GM13977 (cell line): ENCODE data around the gene PODNL1.
"Not testable (repeated sequence)": the region's sequence is repeated elsewhere in the genome, so short reads cannot be mapped to it uniquely, and the experiment has no call there.

Experiments
- DNase-seq: peaks from one replicate; pipeline ENCODE4 v3.0.0; 2012; ENCODE audit warnings: low spot score
- CTCF ChIP-seq: IDR thresholded peaks from 2 replicates; pipeline ENCODE4 v1.5.1; 2012; ENCODE audit warnings: mild to moderate bottlenecking, control low read depth; ENCODE audit not compliant: insufficient read depth; ENCODE audit errors: extremely low read depth, missing control alignments
- in situ Hi-C: fragments of 300-500 bp; cut with MboI; formaldehyde crosslinking; loops from one replicate; pipeline ENCODE4 v1.12.0; 2022; ENCODE audit warnings: low sequenced_read_pairs, low pct_unique_long_range_greater_than_20kb, mixed read lengths, inconsistent platforms; ENCODE audit not compliant: unreplicated experiment

Gene PODNL1

GRCh38 chr19:13929956-13930355, 8.3 kb downstream of the PODNL1 start:
- no peak for TF ChIP-seq CTCF
- in situ Hi-C loops: no loop called here
- no peak for DNase-seq

DNA sequence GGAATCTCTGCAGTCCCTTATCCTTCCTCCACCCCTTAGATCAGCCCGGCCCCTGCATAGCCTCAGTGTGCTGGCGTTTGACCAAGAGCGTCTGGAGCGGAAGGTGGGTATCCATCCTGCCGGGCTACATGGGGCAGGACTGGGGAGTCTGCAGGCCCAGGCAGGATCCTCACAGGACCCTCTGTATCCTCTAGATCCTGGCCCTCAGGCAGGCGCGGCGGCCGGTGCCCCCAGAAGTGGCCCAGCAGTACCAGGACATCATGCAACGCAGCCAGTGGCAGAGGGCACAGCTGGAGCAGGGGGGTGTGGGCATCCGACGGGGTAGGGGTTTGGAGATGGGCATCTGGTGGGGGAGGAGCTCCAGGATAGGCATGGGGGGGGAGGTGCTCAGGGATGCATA, 8.9 kb downstream of the PODNL1 start:
- TF ChIP-seq CTCF: no peak
- DNase-seq: peak; percentile 21
- in situ Hi-C loops: no loop called here

DNA sequence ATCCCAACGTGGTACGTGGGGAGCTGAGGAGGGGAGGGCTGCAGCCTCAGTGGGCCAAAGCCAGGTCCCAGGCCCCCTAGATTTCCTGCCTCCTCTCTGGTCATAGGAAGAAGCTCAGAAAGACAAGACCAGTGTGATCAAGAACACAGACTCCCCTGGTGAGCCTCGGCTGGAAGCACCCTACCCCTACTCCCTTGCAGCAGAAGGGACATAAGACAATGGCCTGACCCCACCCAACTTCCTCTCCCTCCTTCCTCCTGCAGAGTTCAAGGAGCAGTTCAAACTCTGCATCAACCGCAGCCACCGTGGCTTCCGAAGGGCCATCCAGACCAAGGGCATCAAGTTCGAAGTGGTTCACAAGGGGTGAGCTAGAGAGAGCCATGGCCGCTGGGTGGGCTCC, 11.5 kb downstream of the PODNL1 start:
- TF ChIP-seq CTCF: no peak
- in situ Hi-C loops: no loop called here
- DNase-seq: no peak

DNA sequence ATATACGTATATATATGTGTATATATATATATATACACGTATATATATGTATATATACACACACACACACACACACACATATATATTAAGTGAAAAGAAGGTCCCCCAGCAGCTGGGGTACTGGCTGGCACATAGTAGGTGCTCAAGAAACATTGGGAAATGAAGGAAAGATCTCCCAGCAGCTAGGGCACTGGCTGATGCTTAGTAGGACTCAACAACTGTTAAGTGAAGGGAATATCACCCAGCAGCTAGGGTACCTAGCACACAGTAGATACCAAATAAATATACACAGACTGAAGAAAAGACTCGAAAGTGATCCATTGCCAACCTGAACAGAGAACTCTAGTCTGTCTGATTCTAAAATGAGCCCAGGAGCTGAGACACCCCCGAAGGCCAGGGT, 12.2 kb downstream of the PODNL1 start:
- no peak for TF ChIP-seq CTCF
- in situ Hi-C loops: no loop called here
- no peak for DNase-seq

GRCh38 chr19:13923194-13923987, 14.8 kb downstream of the PODNL1 start:
- TF ChIP-seq CTCF: no peak
- no peak for DNase-seq
- in situ Hi-C loops: no loop called here

DNA sequence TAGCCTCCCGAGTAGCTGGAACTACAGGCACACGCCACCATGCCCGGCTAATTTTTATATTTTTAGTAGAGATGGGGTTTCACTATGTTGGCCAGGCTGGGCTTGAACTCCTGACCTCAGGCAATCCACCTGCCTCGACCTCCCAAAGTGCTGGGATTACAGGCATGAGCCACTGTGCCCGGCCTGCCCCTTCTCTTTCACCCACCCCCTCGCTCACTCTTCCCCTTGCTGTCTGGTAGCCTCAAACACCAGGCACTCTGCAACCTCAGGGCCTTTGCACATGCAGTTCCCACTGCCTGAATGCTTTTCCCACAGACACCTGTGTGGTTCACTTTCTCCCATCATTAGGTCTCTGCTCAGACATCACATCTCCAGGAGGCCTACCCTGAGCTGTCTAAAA, 16.1 kb downstream of the PODNL1 start:
- DNase-seq, in situ Hi-C loops: not testable (repeated sequence)

GRCh38 chr19:13920940-13921747, 17.1 kb downstream of the PODNL1 start:
- TF ChIP-seq CTCF: no peak
- in situ Hi-C loops: no loop called here
- peak; percentile 78 for DNase-seq
